GM23338 (cell line): Measurements from ENCODE around the gene PPARD. TPM values are rescaled to one million over a fixed set of nuclear protein-coding genes. Genes with fewer than 3 reads are reported as not detected.

ENCODE experiments used
- ATAC-seq: fragments of 200-7000 bp; cut with Tn5 transposase; 3 replicates; pipeline ENCODE4 v1.9.1; 2020
- DNase-seq: peaks from one replicate; pipeline ENCODE4 v3.0.0-alpha.2; 2015; ENCODE audit warnings: low spot score
- H2AFZ ChIP-seq: fragments of 200-600 bp; sonication (generic); 2 replicates; pipeline ENCODE4 v1.8.0; 2016; ENCODE audit warnings: antibody characterized with exemption, mild to moderate bottlenecking, moderate library complexity
- H3F3A ChIP-seq: fragments of 200-600 bp; sonication (generic); replicated peaks from 2 replicates; pipeline ENCODE4 v1.8.0; 2017; ENCODE audit warnings: antibody characterized with exemption, mixed run types, low read depth
- H3K27ac ChIP-seq: fragments of 200-600 bp; sonication (generic); 2 replicates; pipeline ENCODE4 v1.6.1; 2016; ENCODE audit warnings: low read depth
- H3K27me3 ChIP-seq: fragments of 200-600 bp; sonication (generic); 2 replicates; pipeline ENCODE4 v1.8.0; 2016; ENCODE audit warnings: mild to moderate bottlenecking, mixed run types, moderate library complexity; ENCODE audit not compliant: insufficient read depth
- H3K36me3 ChIP-seq: fragments of 200-600 bp; sonication (generic); 2 replicates; pipeline ENCODE4 v1.8.0; 2016; ENCODE audit warnings: mild to moderate bottlenecking; ENCODE audit not compliant: insufficient read depth
- H3K4me1 ChIP-seq: fragments of 200-600 bp; sonication (generic); 2 replicates; pipeline ENCODE4 v1.8.0; 2016; ENCODE audit warnings: mild to moderate bottlenecking, moderate library complexity; ENCODE audit not compliant: insufficient read depth
- H3K4me2 ChIP-seq: fragments of 200-600 bp; sonication (generic); 2 replicates; pipeline ENCODE4 v1.7.1; 2017; ENCODE audit warnings: mixed run types
- H3K4me3 ChIP-seq: fragments of 200-600 bp; sonication (generic); 2 replicates; pipeline ENCODE4 v1.6.1; 2016; ENCODE audit warnings: mixed run types
- H3K79me2 ChIP-seq: fragments of 200-600 bp; sonication (generic); replicated peaks from 2 replicates; pipeline ENCODE4 v1.8.0; 2017; ENCODE audit warnings: mild to moderate bottlenecking; ENCODE audit not compliant: insufficient read depth
- H3K9me2 ChIP-seq: fragments of 200-600 bp; sonication (generic); 2 replicates; pipeline ENCODE4 v1.8.0; 2017; ENCODE audit not compliant: insufficient read depth
- H4K20me1 ChIP-seq: fragments of 200-600 bp; sonication (generic); replicated peaks from 2 replicates; pipeline ENCODE4 v1.8.0; 2017; ENCODE audit warnings: mild to moderate bottlenecking; ENCODE audit not compliant: insufficient read depth
- H3K27ac Mint-ChIP-seq: 2 replicates; pipeline ENCODE4 v1.8.0; 2020; ENCODE audit warnings: inconsistent platforms, mild to moderate bottlenecking, moderate library complexity, mixed read lengths
- H3K27me3 Mint-ChIP-seq: 3 replicates; pipeline ENCODE4 v1.8.0; 2022; ENCODE audit warnings: low read depth, mild to moderate bottlenecking, moderate library complexity, mixed read lengths, inconsistent platforms; ENCODE audit not compliant: insufficient read depth, poor library complexity
- H3K36me3 Mint-ChIP-seq: 3 replicates; pipeline ENCODE4 v1.8.0; 2021; ENCODE audit warnings: low read depth, mild to moderate bottlenecking, inconsistent platforms, moderate library complexity, mixed read lengths
- H3K4me1 Mint-ChIP-seq: 3 replicates; pipeline ENCODE4 v1.8.0; 2020; ENCODE audit warnings: mild to moderate bottlenecking, inconsistent platforms, mixed read lengths
- H3K4me3 Mint-ChIP-seq: 3 replicates; pipeline ENCODE4 v1.8.0; 2021; ENCODE audit warnings: moderate library complexity, mild to moderate bottlenecking, inconsistent platforms, mixed read lengths
- H3K9me3 Mint-ChIP-seq: 3 replicates; pipeline ENCODE4 v1.8.0; 2020; ENCODE audit warnings: moderate library complexity, mild to moderate bottlenecking, inconsistent platforms, mixed read lengths
- CREB1 ChIP-seq: fragments of 250-450 bp; sonication (Bioruptor Pico); IDR thresholded peaks from 2 replicates; pipeline ENCODE4 v1.5.0; 2020; ENCODE audit warnings: low read depth, mild to moderate bottlenecking, moderate library complexity
- CTCF ChIP-seq, 2 experiments: fragments of 200-600 bp in 1 of 2; sonication (generic) in 1 of 2; conservative IDR thresholded peaks; 2 replicates each; pipeline versions ENCODE4 v1.5.1 to v1.6.1; 2016 to 2017; ENCODE audit warnings: antibody characterized with exemption in 2 of 2, low read depth in 2 of 2, mild to moderate bottlenecking in 2 of 2, moderate library complexity in 1 of 2
- EZH2 ChIP-seq: fragments of 200-600 bp; sonication (generic); IDR thresholded peaks from one replicate; pipeline ENCODE4 v1.8.0; 2017; ENCODE audit warnings: antibody characterized with exemption, mild to moderate bottlenecking, low read depth; ENCODE audit not compliant: unreplicated experiment
- EZH2phosphoT487 ChIP-seq: fragments of 200-600 bp; sonication (generic); IDR thresholded peaks from one replicate; pipeline ENCODE4 v1.8.1; 2018; ENCODE audit warnings: antibody characterized with exemption; ENCODE audit not compliant: unreplicated experiment
- JUNB ChIP-seq: IDR thresholded peaks from one replicate; pipeline ENCODE4 v1.6.1; 2016; ENCODE audit warnings: antibody characterized with exemption; ENCODE audit not compliant: unreplicated experiment
- NANOG ChIP-seq: IDR thresholded peaks from 2 replicates; pipeline ENCODE4 v1.6.1; 2016; ENCODE audit warnings: antibody characterized with exemption, borderline replicate concordance
- POLR2AphosphoS5 ChIP-seq: IDR thresholded peaks from 2 replicates; pipeline ENCODE4 v1.6.1; 2016; ENCODE audit warnings: antibody characterized with exemption, low read depth
- STAT1 ChIP-seq: IDR thresholded peaks from one replicate; pipeline ENCODE4 v1.6.1; 2016; ENCODE audit warnings: antibody characterized with exemption; ENCODE audit not compliant: unreplicated experiment
- ZNF114 ChIP-seq: fragments of 250-450 bp; sonication (Bioruptor Pico); IDR thresholded peaks from 2 replicates; pipeline ENCODE4 v1.5.0; 2020; ENCODE audit warnings: mild to moderate bottlenecking, moderate library complexity
- ZNF331 ChIP-seq: fragments of 250-450 bp; sonication (Bioruptor Pico); IDR thresholded peaks from 2 replicates; pipeline ENCODE4 v1.5.0; 2020; ENCODE audit warnings: low read depth, mild to moderate bottlenecking, moderate library complexity
- polyA plus RNA-seq: library from polyadenylated mRNA; unstranded; fragments of >200 nt; fragmentation: Nextera tagmentation; extraction: Ambion mirVana; gene quantifications from 2 replicates; pipeline ENCODE4 v1.2.1, GENCODE V29; 2016
- total RNA-seq: library from RNA; depleted of rRNA; stranded (reverse); fragments of >200 nt; shearing (Covaris generic); gene quantifications from 2 replicates; pipeline ENCODE4 v1.2.3, GENCODE V29; 2014
- TF ChIP-seq, protein P1 (sequence below): IDR thresholded peaks from one replicate; pipeline ENCODE4 v1.6.1; 2018; ENCODE audit warnings: antibody characterized with exemption; ENCODE audit not compliant: unreplicated experiment
- TF ChIP-seq, protein P2 (sequence below): fragments of 250-450 bp; sonication (Bioruptor Pico); IDR thresholded peaks from 2 replicates; pipeline ENCODE4 v1.5.0; 2020; ENCODE audit warnings: mild to moderate bottlenecking, moderate library complexity
- TF ChIP-seq, protein P3 (sequence below): IDR thresholded peaks from 2 replicates; pipeline ENCODE4 v1.6.1; 2016; ENCODE audit warnings: antibody characterized with exemption

The PPARD gene
- total and polyA plus RNA-seq, 2 experiments from 2014 or later, result 5.1 to 9.7 TPM

GRCh38 chr6:35319346-35320030 is 22.9 kb upstream of the PPARD start:
- Histone ChIP-seq H2AFZ (no peak overlapping the region), H3K4me3 (no peak overlapping the region), H3F3A (0 out of 2 replicates have a peak, but pooled peaks cover 3% of the 10 kb centered on the region), H3K4me2 (no peak overlapping the region), H3K27me3 (peaks cover 22% of the 10 kb centered on the region), H4K20me1 (no peaks in the 10 kb centered on the region), H3K9me2 (no peaks in the 10 kb centered on the region), H3K27ac (no peak overlapping the region), H3K79me2 (no peaks in the 10 kb centered on the region), H3K36me3 (no peaks in the 10 kb centered on the region), H3K4me1 (peaks cover 17% of the 10 kb centered on the region)
- no peak for ATAC-seq
- no peak overlapping the region for H3K4me3 Mint-ChIP-seq
- TF ChIP-seq POLR2AphosphoS5, result no peak
- no peak for TF ChIP-seq EZH2phosphoT487
- TF ChIP-seq, protein P1, sequence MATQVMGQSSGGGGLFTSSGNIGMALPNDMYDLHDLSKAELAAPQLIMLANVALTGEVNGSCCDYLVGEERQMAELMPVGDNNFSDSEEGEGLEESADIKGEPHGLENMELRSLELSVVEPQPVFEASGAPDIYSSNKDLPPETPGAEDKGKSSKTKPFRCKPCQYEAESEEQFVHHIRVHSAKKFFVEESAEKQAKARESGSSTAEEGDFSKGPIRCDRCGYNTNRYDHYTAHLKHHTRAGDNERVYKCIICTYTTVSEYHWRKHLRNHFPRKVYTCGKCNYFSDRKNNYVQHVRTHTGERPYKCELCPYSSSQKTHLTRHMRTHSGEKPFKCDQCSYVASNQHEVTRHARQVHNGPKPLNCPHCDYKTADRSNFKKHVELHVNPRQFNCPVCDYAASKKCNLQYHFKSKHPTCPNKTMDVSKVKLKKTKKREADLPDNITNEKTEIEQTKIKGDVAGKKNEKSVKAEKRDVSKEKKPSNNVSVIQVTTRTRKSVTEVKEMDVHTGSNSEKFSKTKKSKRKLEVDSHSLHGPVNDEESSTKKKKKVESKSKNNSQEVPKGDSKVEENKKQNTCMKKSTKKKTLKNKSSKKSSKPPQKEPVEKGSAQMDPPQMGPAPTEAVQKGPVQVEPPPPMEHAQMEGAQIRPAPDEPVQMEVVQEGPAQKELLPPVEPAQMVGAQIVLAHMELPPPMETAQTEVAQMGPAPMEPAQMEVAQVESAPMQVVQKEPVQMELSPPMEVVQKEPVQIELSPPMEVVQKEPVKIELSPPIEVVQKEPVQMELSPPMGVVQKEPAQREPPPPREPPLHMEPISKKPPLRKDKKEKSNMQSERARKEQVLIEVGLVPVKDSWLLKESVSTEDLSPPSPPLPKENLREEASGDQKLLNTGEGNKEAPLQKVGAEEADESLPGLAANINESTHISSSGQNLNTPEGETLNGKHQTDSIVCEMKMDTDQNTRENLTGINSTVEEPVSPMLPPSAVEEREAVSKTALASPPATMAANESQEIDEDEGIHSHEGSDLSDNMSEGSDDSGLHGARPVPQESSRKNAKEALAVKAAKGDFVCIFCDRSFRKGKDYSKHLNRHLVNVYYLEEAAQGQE, result no peak
- TF ChIP-seq, protein P2, sequence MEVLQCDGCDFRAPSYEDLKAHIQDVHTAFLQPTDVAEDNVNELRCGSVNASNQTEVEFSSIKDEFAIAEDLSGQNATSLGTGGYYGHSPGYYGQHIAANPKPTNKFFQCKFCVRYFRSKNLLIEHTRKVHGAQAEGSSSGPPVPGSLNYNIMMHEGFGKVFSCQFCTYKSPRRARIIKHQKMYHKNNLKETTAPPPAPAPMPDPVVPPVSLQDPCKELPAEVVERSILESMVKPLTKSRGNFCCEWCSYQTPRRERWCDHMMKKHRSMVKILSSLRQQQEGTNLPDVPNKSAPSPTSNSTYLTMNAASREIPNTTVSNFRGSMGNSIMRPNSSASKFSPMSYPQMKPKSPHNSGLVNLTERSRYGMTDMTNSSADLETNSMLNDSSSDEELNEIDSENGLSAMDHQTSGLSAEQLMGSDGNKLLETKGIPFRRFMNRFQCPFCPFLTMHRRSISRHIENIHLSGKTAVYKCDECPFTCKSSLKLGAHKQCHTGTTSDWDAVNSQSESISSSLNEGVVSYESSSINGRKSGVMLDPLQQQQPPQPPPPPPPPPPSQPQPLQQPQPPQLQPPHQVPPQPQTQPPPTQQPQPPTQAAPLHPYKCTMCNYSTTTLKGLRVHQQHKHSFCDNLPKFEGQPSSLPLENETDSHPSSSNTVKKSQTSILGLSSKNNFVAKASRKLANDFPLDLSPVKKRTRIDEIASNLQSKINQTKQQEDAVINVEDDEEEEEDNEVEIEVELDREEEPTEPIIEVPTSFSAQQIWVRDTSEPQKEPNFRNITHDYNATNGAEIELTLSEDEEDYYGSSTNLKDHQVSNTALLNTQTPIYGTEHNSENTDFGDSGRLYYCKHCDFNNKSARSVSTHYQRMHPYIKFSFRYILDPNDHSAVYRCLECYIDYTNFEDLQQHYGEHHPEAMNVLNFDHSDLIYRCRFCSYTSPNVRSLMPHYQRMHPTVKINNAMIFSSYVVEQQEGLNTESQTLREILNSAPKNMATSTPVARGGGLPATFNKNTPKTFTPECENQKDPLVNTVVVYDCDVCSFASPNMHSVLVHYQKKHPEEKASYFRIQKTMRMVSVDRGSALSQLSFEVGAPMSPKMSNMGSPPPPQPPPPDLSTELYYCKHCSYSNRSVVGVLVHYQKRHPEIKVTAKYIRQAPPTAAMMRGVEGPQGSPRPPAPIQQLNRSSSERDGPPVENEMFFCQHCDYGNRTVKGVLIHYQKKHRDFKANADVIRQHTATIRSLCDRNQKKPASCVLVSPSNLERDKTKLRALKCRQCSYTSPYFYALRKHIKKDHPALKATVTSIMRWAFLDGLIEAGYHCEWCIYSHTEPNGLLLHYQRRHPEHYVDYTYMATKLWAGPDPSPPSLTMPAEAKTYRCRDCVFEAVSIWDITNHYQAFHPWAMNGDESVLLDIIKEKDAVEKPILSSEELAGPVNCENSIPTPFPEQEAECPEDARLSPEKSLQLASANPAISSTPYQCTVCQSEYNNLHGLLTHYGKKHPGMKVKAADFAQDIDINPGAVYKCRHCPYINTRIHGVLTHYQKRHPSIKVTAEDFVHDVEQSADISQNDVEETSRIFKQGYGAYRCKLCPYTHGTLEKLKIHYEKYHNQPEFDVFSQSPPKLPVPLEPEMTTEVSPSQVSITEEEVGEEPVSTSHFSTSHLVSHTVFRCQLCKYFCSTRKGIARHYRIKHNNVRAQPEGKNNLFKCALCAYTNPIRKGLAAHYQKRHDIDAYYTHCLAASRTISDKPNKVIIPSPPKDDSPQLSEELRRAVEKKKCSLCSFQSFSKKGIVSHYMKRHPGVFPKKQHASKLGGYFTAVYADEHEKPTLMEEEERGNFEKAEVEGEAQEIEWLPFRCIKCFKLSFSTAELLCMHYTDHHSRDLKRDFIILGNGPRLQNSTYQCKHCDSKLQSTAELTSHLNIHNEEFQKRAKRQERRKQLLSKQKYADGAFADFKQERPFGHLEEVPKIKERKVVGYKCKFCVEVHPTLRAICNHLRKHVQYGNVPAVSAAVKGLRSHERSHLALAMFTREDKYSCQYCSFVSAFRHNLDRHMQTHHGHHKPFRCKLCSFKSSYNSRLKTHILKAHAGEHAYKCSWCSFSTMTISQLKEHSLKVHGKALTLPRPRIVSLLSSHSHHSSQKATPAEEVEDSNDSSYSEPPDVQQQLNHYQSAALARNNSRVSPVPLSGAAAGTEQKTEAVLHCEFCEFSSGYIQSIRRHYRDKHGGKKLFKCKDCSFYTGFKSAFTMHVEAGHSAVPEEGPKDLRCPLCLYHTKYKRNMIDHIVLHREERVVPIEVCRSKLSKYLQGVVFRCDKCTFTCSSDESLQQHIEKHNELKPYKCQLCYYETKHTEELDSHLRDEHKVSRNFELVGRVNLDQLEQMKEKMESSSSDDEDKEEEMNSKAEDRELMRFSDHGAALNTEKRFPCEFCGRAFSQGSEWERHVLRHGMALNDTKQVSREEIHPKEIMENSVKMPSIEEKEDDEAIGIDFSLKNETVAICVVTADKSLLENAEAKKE (CRISPR knock-in tag), result no peak
- TF ChIP-seq STAT1, result no peak
- TF ChIP-seq JUNB, result no peak
- TF ChIP-seq ZNF114 (CRISPR knock-in tag), result no peak
- no peak for TF ChIP-seq CTCF (conservative IDR thresholded peaks at IDR 0.05; ENCODE audit: low read depth in 2 of 2)
- no peak for TF ChIP-seq ZNF331 (CRISPR knock-in tag)
- no peak for TF ChIP-seq EZH2
- TF ChIP-seq NANOG, result no peak
- TF ChIP-seq, protein P3, sequence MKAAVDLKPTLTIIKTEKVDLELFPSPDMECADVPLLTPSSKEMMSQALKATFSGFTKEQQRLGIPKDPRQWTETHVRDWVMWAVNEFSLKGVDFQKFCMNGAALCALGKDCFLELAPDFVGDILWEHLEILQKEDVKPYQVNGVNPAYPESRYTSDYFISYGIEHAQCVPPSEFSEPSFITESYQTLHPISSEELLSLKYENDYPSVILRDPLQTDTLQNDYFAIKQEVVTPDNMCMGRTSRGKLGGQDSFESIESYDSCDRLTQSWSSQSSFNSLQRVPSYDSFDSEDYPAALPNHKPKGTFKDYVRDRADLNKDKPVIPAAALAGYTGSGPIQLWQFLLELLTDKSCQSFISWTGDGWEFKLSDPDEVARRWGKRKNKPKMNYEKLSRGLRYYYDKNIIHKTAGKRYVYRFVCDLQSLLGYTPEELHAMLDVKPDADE, result no peak
- TF ChIP-seq CREB1 (CRISPR knock-in tag), result no peak
- H3K27ac Mint-ChIP-seq, result no peak overlapping the region
- H3K36me3 Mint-ChIP-seq, result peaks cover 3% of the 10 kb centered on the region; the same call in 1 of the 3 replicates
- no peak for DNase-seq
- no peaks in the 10 kb centered on the region for H3K9me3 Mint-ChIP-seq
- peaks cover 28% of the 10 kb centered on the region for H3K27me3 Mint-ChIP-seq
- peaks cover 16% of the 10 kb centered on the region for H3K4me1 Mint-ChIP-seq
